Activated T-cell treated with anti-CD3 and anti-CD28 coated beads for 4 hours (primary cell): ENCODE results near the gene DNAJC30.

ENCODE experiments used
- DNase-seq: peaks from one replicate; pipeline ENCODE4 v3.0.0-alpha.2; 2020

DNAJC30 gene

DNA sequence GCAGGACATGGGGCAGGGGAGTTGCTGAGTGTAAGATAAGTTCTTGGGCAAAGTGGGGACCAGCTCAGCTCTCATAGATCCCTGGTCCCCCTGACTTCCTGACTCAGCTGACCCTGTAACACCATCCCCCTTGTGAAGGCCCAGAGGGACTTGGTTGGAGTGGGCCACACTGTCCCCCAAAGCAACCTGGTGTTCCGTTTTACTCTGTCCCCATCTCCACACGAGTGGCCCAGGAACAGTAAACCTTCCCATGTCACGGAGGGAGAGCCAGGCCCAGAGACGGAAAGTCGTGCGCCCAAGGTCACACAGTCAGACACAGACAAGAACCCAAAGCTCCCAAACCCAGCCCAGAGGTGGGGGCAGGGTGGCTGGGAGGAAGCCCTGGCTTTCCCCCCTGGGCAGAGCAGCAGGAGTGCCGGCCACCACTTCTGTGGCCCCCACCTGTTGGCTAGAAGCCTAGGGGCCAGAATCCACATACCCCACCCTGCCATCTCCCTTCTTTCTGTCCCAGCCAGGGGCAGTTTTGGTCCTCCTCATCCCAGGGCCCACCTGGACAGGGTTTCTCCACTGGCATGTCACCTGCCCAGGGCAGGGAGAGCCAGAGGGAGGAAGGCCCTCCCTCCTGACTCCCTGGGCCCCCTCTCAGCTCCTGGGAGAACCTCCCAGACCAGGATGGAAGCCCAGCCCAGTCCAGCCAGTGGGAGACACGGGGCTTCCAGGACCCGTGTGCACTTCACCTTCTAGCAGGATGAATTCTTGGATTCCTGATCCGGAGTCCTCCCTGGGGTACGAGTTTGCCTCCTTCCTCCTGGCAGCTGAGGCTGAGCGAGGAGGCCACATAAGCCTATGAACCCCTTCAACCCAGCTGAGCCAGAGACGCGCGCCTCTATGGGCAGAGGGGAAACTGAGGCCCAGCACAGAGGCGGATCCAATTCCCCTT, 36.2 kb downstream of the DNAJC30 start:
- no peak for DNase-seq

GRCh38 chr7:73645643-73646174, 37.5 kb downstream of the DNAJC30 start:
- DNase-seq, result no peak

DNA sequence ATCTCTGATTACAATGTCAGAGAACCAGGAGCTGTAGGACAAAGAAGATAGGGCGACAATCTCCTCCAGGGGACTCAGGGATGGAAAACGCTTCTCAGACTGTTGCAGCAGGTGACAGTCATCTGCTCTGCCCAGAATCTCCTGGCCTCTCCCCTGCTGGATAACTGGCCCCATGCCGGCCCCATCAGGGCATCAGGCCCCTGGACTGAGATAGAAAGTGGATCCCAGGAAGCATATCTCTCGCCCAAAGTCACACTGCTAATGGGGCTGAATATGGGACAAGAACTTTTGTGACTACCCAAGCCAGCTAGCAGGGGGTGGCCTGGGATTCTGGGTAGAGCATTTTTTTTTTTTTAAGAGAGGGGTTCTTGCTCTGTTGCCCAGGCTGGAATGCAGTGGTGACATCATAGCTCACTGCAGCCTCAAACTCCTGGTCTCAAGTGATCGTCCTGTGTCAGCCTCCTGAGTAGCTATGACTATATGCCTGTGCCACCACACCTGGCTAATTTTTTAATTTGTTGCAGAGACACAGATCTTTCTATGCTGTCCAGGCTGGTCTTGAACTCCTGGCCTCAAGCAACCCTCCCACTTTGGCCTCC, 38.5 kb downstream of the DNAJC30 start:
- no peak for DNase-seq

DNA sequence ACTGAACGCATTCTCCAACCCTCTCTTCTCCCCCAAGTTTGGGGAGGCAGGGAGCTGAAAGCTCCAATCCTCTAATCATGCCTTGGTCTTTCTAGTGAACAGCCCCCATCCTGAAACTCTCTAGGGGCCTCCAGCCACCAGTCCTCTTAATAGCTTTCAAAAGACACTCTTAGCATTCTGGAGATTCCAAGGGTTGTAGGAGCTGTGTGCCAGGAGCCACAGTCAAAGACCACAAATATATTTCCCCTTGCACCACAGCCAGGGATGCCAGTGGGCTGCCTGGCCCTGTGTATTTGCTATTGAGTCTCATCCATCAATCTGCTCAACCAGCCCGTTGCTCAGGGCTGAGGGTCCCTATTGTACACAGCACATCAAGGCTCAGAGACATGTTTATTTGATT, 40.4 kb downstream of the DNAJC30 start:
- DNase-seq, result no peak

DNA sequence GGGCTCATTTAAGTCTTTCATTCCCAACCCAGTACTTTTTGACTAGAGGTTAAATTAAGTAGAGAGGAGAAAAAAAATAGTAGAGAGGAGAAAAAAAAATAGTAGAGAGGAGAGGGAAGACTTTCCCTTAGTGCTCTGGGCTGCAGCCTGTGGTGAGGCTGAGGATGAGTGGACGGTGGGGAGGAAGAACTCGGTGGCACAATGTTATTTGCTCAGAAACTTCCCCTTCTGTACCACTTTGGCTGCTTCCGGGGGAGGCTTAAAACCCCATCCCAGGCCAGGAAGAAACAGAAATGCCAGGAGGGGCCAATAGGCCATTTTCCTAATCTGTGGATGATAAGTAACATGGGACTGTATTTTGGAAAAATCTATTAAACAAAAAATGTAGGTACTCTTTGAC, 44.3 kb downstream of the DNAJC30 start:
- no peak for DNase-seq

GRCh38 chr7:73635428-73636200, 47.6 kb downstream of the DNAJC30 start:
- no peak for DNase-seq

- no peak for DNase-seq
Observed at GRCh38 chr7:73633844-73634243, 49.4 kb downstream of the DNAJC30 start.

DNA sequence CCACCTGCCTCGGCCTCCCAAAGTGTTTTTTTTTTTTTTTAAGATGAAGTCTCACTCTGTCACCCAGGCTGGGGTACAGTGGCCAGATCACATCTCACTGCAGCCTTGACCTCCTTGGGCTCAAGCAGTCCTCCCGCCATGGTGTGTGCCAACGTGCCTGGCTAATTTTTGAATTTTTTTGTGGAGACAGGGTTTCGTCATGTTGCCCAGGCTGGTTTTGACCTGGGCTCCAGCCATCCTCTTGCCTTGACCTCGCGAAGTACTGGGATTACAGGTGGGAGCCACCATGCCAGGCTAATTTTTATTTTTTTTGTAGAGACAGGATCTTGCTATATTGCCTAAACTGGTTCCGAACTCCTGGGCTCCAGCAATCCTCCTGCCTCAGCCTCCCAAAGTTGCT, 49.9 kb downstream of the DNAJC30 start:
- DNase-seq, result no peak

DNA sequence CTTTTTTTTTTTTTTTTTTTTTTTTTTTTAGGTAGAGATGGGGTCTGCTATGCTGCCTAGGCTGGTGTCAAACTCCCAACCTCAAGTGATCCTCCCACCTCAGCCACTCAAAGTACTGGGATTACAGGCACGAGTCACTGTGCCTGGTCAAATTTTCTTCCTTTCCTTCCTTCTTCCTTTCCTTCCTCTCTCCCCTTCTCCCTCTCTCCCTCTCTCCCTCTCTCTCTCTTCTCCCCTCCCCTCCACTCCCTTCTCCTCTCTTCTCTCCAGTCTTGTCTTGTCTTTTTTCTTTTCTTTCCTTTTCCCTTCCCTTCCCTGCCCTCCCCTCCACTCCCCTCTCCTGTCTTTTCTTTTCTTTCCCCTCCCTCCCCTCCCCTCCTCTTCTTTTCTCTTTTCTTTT, 51.7 kb downstream of the DNAJC30 start:
- no peak for DNase-seq
